Pancreas (tissue), 10 donors: Measurements from ENCODE around the gene CHD9. TPM values are rescaled to one million over a fixed set of nuclear protein-coding genes. Genes with fewer than 3 reads are reported as not detected.

ENCODE experiments used
- ATAC-seq, 4 donors: fragments of 200-7000 bp; cut with Tn5 transposase; one replicate each; pipeline versions ENCODE4 v1.8.0 to v1.9.1; 2020; ENCODE audit warnings: mild to moderate bottlenecking in 4 of 4, moderate library complexity in 4 of 4
- DNase-seq, 6 donors: peaks; one replicate each; pipeline ENCODE4 v3.0.0-alpha.2; 2020
- FAIRE-seq: peaks from 2 replicates; lab custom pipeline; 2012; peaks lifted over from hg19 to GRCh38; lab: Jason Lieb, UNC
- H3K27ac ChIP-seq, 4 donors: fragments of 200-600 bp; sonication (generic); 1 replicate in 3 of 4; 2 replicates in 1 of 4; pipeline versions ENCODE4 v1.5.0 to v1.8.0; 2020
- H3K27me3 ChIP-seq, 4 donors: fragments of 200-600 bp; one replicate each; pipeline ENCODE4 v1.8.0; 2021
- H3K36me3 ChIP-seq, 3 donors: fragments of 200-600 bp; sonication (generic) in 1 of 3; one replicate each; pipeline versions ENCODE4 v1.5.0 to v1.8.0; 2020 to 2021
- H3K4me1 ChIP-seq, 3 donors: fragments of 200-600 bp; one replicate each; pipeline ENCODE4 v1.8.0; 2021
- H3K4me3 ChIP-seq, 4 donors: fragments of 200-600 bp; sonication (generic) in 2 of 4; one replicate each; pipeline versions ENCODE4 v1.5.0 to v1.8.0; 2020 to 2021
- H3K9me3 ChIP-seq, 4 donors: fragments of 200-600 bp; one replicate each; pipeline ENCODE4 v1.8.0; 2021
- CTCF ChIP-seq, 4 donors: fragments of 200-600 bp; sonication (generic) in 3 of 4; IDR thresholded peaks; one replicate each; pipeline versions ENCODE4 v1.5.0 to v1.8.0; 2021; ENCODE audit warnings: antibody characterized with exemption in 4 of 4
- WGBS, 2 donors: extraction: QIAGEN DNeasy Blood & Tissue Kit; methylation state at CpG; one replicate each; pipeline ENCODE4 v1.1.7; 2013; 5-methylcytosine and 5-hydroxymethylcytosine counted together
- intact Hi-C, 3 donors: fragments of 100-400 bp; cut with DNase I; formaldehyde crosslinking; loops; one replicate each; pipeline versions ENCODE4 v1.11.1 to v1.14.2; 2022
- polyA plus RNA-seq, 2 donors: library from polyadenylated mRNA; stranded (reverse); fragments of 200-250 nt; gene quantifications; one replicate each; pipeline ENCODE4 v1.2.3, GENCODE V29; 2013
- total RNA-seq, 6 donors: library from RNA; stranded (reverse); fragmentation: NEBNext Ultra II Directional in 4 of 6; extraction: Animal tissue kit (Norgen Biotek cat#: 25700) in 4 of 6; gene quantifications; one replicate each; pipeline versions ENCODE4 v1.2.1 to v1.2.4, GENCODE V29; 2021 to 2023
- donor health status: healthy with polysubstance abuse.
- donor health status: DM: no; HTN: no; CAD: no; lungs with moderate emphysema.
- donor health status: DM: no; HTN: no; CAD: no.
- donor health status: control.
- donor health status: control.
- donor health status: Bipolar disorder and iron deficiency.
- donor health status: DM: yes; HTN: yes; CAD: no.
- donor health status: DM: no; HTN: no; CAD: no.
- donor health status: DM: no; HTN: no; CAD: no.
- donor health status: DM: yes; HTN: yes; CAD: no.

Gene CHD9
- total RNA-seq (10 to 100 TPM; 23.5 to 40.9 (median 30.8) TPM), polyA plus RNA-seq (1 to 10 TPM; 7.2 to 9.9 TPM)

GRCh38 chr16:53054670-53055485, at the start of gene CHD9:
Gene CHD9 (plus strand): TSS chr16:53054991. CDS start chr16:53156090, 101,099 bp downstream.
- peak; percentile 99 to 100 (median 100) for TF ChIP-seq CTCF (IDR thresholded peaks at IDR 0.05)
- Histone ChIP-seq H3K4me3 (peak within 1 kb of the TSS; percentile 60 to 76 (median 66)), H3K27ac (peak within 1 kb of the TSS; percentile 61 to 81 (median 70)), H3K36me3 (no peaks in the 10 kb centered on the region), H3K9me3 (no peaks in the 10 kb centered on the region), H3K27me3 (no peaks in the 10 kb centered on the region), H3K4me1 (peaks cover 0 to 11% (median 0%) of the 10 kb centered on the region in 3 donors)
- FAIRE-seq (no peak), ATAC-seq (peak; percentile 95 to 98 (median 96)), DNase-seq (peak; percentile 76 to 95 (median 90))
- intact Hi-C loops: loop anchor here in 2 of 3 donors (10.0 kb wide), 2 partner anchors 100 to 230 kb away; no protein-coding TSS in a partner anchor
- 0 to 1% methylated on average over 56 to 62 of the region's 62 CpGs for WGBS, 2 donors

- H3K4me1 ChIP-seq: no peaks in the 10 kb centered on the region
- ATAC-seq: no peak
- DNase-seq: no peak
Measured at GRCh38 chr16:53007095-53007494, 47.7 kb upstream of the CHD9 start.

GRCh38 chr16:53014287-53014686, 40.5 kb upstream of the CHD9 start:
- FAIRE-seq (no peak), ATAC-seq (no peak), DNase-seq (no peak)
- no peak overlapping the region for H3K27ac ChIP-seq
- H3K27me3 ChIP-seq: peaks cover 0 to 6% (median 0%) of the 10 kb centered on the region in 4 donors
- no peaks in the 10 kb centered on the region for H3K4me1 ChIP-seq
- WGBS, 2 donors: 35 to 42% methylated on average over 4 of the region's 4 CpGs
- TF ChIP-seq CTCF (IDR thresholded peaks at IDR 0.05): no peak
- intact Hi-C loops: no loop called here
- no peaks in the 10 kb centered on the region for H3K9me3 ChIP-seq
- no peaks in the 10 kb centered on the region for H3K36me3 ChIP-seq
- H3K4me3 ChIP-seq: no peak overlapping the region

More at GRCh38 chr16:53007095-53007494, 47.7 kb upstream of the CHD9 start:
- 90 to 91% methylated on average over 1 of the region's 1 CpG for WGBS, 2 donors
- no peak overlapping the region for H3K4me3 ChIP-seq
- H3K27ac ChIP-seq: no peak overlapping the region
- no peaks in the 10 kb centered on the region for H3K9me3 ChIP-seq
- TF ChIP-seq CTCF (IDR thresholded peaks at IDR 0.05): no peak
- intact Hi-C loops: no loop called here
- no peaks in the 10 kb centered on the region for H3K36me3 ChIP-seq
- no peaks in the 10 kb centered on the region for H3K27me3 ChIP-seq
- no peak for FAIRE-seq

GRCh38 chr16:53018834-53019416, 35.9 kb upstream of the CHD9 start:
- H3K27me3 ChIP-seq: peaks cover 0 to 3% (median 0%) of the 10 kb centered on the region in 4 donors
- intact Hi-C loops: no loop called here
- no peak for ATAC-seq
- H3K4me1 ChIP-seq: no peaks in the 10 kb centered on the region
- H3K27ac ChIP-seq: no peak overlapping the region
- no peaks in the 10 kb centered on the region for H3K9me3 ChIP-seq
- WGBS, 2 donors: 83 to 88% methylated on average over 2 of the region's 2 CpGs
- H3K36me3 ChIP-seq: no peaks in the 10 kb centered on the region
- FAIRE-seq: no peak
- H3K4me3 ChIP-seq: no peak overlapping the region
- DNase-seq: no peak
- TF ChIP-seq CTCF (IDR thresholded peaks at IDR 0.05): no peak
